Stomach smooth muscle (tissue), 2 donors: Measurements from ENCODE around the gene ADA.

ENCODE experiments used
- H3K27ac ChIP-seq: one replicate; pipeline ENCODE4 v1.7.0; 2013; ENCODE audit warnings: mild to moderate bottlenecking, low read length, inconsistent platforms
- H3K27me3 ChIP-seq, 2 donors: one replicate each; pipeline ENCODE4 v1.7.0; 2013; ENCODE audit warnings: low read length in 2 of 2; ENCODE audit not compliant: insufficient read depth in 2 of 2, control insufficient read depth in 1 of 2
- H3K36me3 ChIP-seq, 2 donors: one replicate each; pipeline ENCODE4 v1.7.0; 2013; ENCODE audit warnings: low read length in 2 of 2; ENCODE audit not compliant: control insufficient read depth in 2 of 2, insufficient read depth in 2 of 2
- H3K4me1 ChIP-seq: one replicate; pipeline ENCODE4 v1.7.0; 2013; ENCODE audit warnings: low read length; ENCODE audit not compliant: control insufficient read depth, insufficient read depth
- H3K4me3 ChIP-seq, 2 donors: one replicate each; pipeline ENCODE4 v1.7.0; 2013; ENCODE audit warnings: low read length in 2 of 2
- H3K9ac ChIP-seq, 2 donors: one replicate each; pipeline ENCODE4 v1.7.0; 2013; ENCODE audit warnings: low read length in 2 of 2, mild to moderate bottlenecking in 1 of 2
- H3K9me3 ChIP-seq, 2 donors: one replicate each; pipeline ENCODE4 v1.7.0; 2013; ENCODE audit warnings: low read length in 2 of 2; ENCODE audit not compliant: control insufficient read depth in 2 of 2
- donor health status: healthy.
- donor health status: Pancreatic carcinoma.

ADA gene

GRCh38 chr20:44600301-44600700, 51.2 kb downstream of the ADA start:
- H3K4me1 ChIP-seq = peaks cover 65% of the 10 kb centered on the region
- H3K36me3 ChIP-seq = peaks cover 0 to 3% of the 10 kb centered on the region in 2 donors

GRCh38 chr20:44599715-44600114, 51.8 kb downstream of the ADA start:
- Histone ChIP-seq H3K27ac (peak overlapping the region; percentile 85), H3K4me1 (peaks cover 71% of the 10 kb centered on the region)

More at GRCh38 chr20:44600301-44600700, 51.2 kb downstream of the ADA start:
- Histone ChIP-seq H3K27me3 (no peaks in the 10 kb centered on the region), H3K4me3 (peak overlapping the region in 1 of 2 donors; percentile 55), H3K9me3 (no peaks in the 10 kb centered on the region), H3K9ac (peak overlapping the region in 1 of 2 donors; percentile 21), H3K27ac (peak overlapping the region; percentile 85)

GRCh38 chr20:44598423-44599305, 52.8 kb downstream of the ADA start:
- Histone ChIP-seq H3K27me3 (no peaks in the 10 kb centered on the region), H3K9me3 (no peaks in the 10 kb centered on the region), H3K27ac (peak overlapping the region; percentile 70), H3K36me3 (peaks cover 0 to 3% of the 10 kb centered on the region in 2 donors), H3K9ac (no peak overlapping the region), H3K4me3 (no peak overlapping the region), H3K4me1 (peaks cover 78% of the 10 kb centered on the region)

More at GRCh38 chr20:44599715-44600114, 51.8 kb downstream of the ADA start:
- no peaks in the 10 kb centered on the region for H3K27me3 ChIP-seq
- peak overlapping the region in 1 of 2 donors; percentile 21 for H3K9ac ChIP-seq
- peak overlapping the region in 1 of 2 donors; percentile 15 for H3K4me3 ChIP-seq
- H3K9me3 ChIP-seq = no peaks in the 10 kb centered on the region
- H3K36me3 ChIP-seq = peaks cover 0 to 3% of the 10 kb centered on the region in 2 donors

- Histone ChIP-seq H3K9ac (no peak overlapping the region), H3K36me3 (peaks cover 0 to 3% of the 10 kb centered on the region in 2 donors), H3K9me3 (no peaks in the 10 kb centered on the region), H3K4me3 (no peak overlapping the region), H3K4me1 (peaks cover 76% of the 10 kb centered on the region), H3K27me3 (no peaks in the 10 kb centered on the region), H3K27ac (peak overlapping the region; percentile 70)
Measured at GRCh38 chr20:44597930-44598329, 53.6 kb downstream of the ADA start.

- Histone ChIP-seq H3K27ac (peak overlapping the region; percentile 70), H3K9me3 (no peaks in the 10 kb centered on the region), H3K9ac (no peak overlapping the region), H3K27me3 (no peaks in the 10 kb centered on the region), H3K4me1 (peaks cover 76% of the 10 kb centered on the region), H3K36me3 (peaks cover 0 to 3% of the 10 kb centered on the region in 2 donors), H3K4me3 (no peak overlapping the region)
Measured at GRCh38 chr20:44597516-44597915, 54.0 kb downstream of the ADA start.

GRCh38 chr20:44596876-44597275, 54.6 kb downstream of the ADA start:
- Histone ChIP-seq H3K4me3 (no peak overlapping the region), H3K27ac (peak overlapping the region; percentile 70), H3K27me3 (no peaks in the 10 kb centered on the region), H3K4me1 (peaks cover 72% of the 10 kb centered on the region), H3K36me3 (peaks cover 3 to 7% of the 10 kb centered on the region in 2 donors), H3K9me3 (no peaks in the 10 kb centered on the region), H3K9ac (no peak overlapping the region)

GRCh38 chr20:44596010-44596409, 55.5 kb downstream of the ADA start:
- Histone ChIP-seq H3K9me3 (no peaks in the 10 kb centered on the region), H3K4me1 (peaks cover 65% of the 10 kb centered on the region), H3K4me3 (no peak overlapping the region), H3K27ac (peak overlapping the region; percentile 46), H3K9ac (no peak overlapping the region), H3K27me3 (no peaks in the 10 kb centered on the region), H3K36me3 (peaks cover 6 to 11% of the 10 kb centered on the region in 2 donors)

- H3K4me3 ChIP-seq = peak overlapping the region in 1 of 2 donors; percentile 8
- H3K9ac ChIP-seq = no peak overlapping the region
- H3K9me3 ChIP-seq = no peaks in the 10 kb centered on the region
- peaks cover 15 to 23% of the 10 kb centered on the region in 2 donors for H3K36me3 ChIP-seq
- H3K27me3 ChIP-seq = no peaks in the 10 kb centered on the region
- peaks cover 63% of the 10 kb centered on the region for H3K4me1 ChIP-seq
- peak overlapping the region; percentile 53 for H3K27ac ChIP-seq
Measured at GRCh38 chr20:44594730-44595129, 56.8 kb downstream of the ADA start.

- no peaks in the 10 kb centered on the region for H3K9me3 ChIP-seq
- H3K9ac ChIP-seq = no peak overlapping the region
- no peaks in the 10 kb centered on the region for H3K27me3 ChIP-seq
- H3K27ac ChIP-seq = peak overlapping the region; percentile 53
- H3K4me1 ChIP-seq = peaks cover 58% of the 10 kb centered on the region
- H3K4me3 ChIP-seq = no peak overlapping the region
- H3K36me3 ChIP-seq = peaks cover 15 to 24% of the 10 kb centered on the region in 2 donors
Measured at GRCh38 chr20:44593751-44594150, 57.7 kb downstream of the ADA start.

GRCh38 chr20:44592366-44592765, 59.1 kb downstream of the ADA start:
- H3K4me1 ChIP-seq = peaks cover 46% of the 10 kb centered on the region
- no peak overlapping the region for H3K27ac ChIP-seq
- H3K9me3 ChIP-seq = no peaks in the 10 kb centered on the region
- H3K9ac ChIP-seq = no peak overlapping the region
- H3K36me3 ChIP-seq = peaks cover 15 to 24% of the 10 kb centered on the region in 2 donors
- H3K27me3 ChIP-seq = no peaks in the 10 kb centered on the region
- H3K4me3 ChIP-seq = no peak overlapping the region
